ENCODE results near the gene NOXA1.
A peak's percentile ranks its signal among the peaks of the same experiment; 100 is the strongest.
"Not testable (repeated sequence)": the region's sequence is repeated elsewhere in the genome, so short reads cannot be mapped to it uniquely, and the experiment has no call there.

Gene NOXA1

GRCh38 chr9:137422604-137423513 is at the start of gene NOXA1, which contains the start of gene EXD3:
NOXA1 (plus strand) TSS chr9:137423393; CDS start chr9:137423530, 137 bp downstream.
EXD3 (minus strand) TSS chr9:137423162; CDS start chr9:137395357, 27,805 bp downstream.
- peak; percentile 83 for DNase-seq

GRCh38 chr9:137373611-137373980 is 49.6 kb upstream of the NOXA1 start:
- peak; percentile 12 for DNase-seq

- DNase-seq: no peak
These were observed 48.9 kb upstream of the NOXA1 start for GRCh38 chr9:137374131-137374845.

- no peak for DNase-seq
These were observed 47.7 kb upstream of the NOXA1 start for GRCh38 chr9:137375321-137376058.

- no peak for DNase-seq
These were observed 46.8 kb upstream of the NOXA1 start for GRCh38 chr9:137376386-137376785.

GRCh38 chr9:137378688-137379410 is 44.3 kb upstream of the NOXA1 start:
- not testable (repeated sequence) for DNase-seq

GRCh38 chr9:137379761-137380161 is 43.4 kb upstream of the NOXA1 start:
- no peak for DNase-seq

GRCh38 chr9:137380171-137380570 is 43.0 kb upstream of the NOXA1 start:
- no peak for DNase-seq

GRCh38 chr9:137380606-137381005 is 42.6 kb upstream of the NOXA1 start:
- DNase-seq: no peak

GRCh38 chr9:137381501-137382443 is 41.4 kb upstream of the NOXA1 start:
- DNase-seq: no peak

GRCh38 chr9:137382444-137383080 is 40.6 kb upstream of the NOXA1 start:
- DNase-seq: no peak

- no peak for DNase-seq
These were observed 40.0 kb upstream of the NOXA1 start for GRCh38 chr9:137383081-137383783.

- no peak for DNase-seq
These were observed 39.1 kb upstream of the NOXA1 start for GRCh38 chr9:137383784-137384756.

GRCh38 chr9:137385061-137385655 is 38.0 kb upstream of the NOXA1 start:
- no peak for DNase-seq

- DNase-seq: not testable (repeated sequence)
These were observed 36.6 kb upstream of the NOXA1 start for GRCh38 chr9:137386507-137387113.

GRCh38 chr9:137387114-137387890 is 35.9 kb upstream of the NOXA1 start:
- no peak for DNase-seq

- DNase-seq: no peak
These were observed 35.2 kb upstream of the NOXA1 start for GRCh38 chr9:137387891-137388560.

Measured in NCI-H748 treated with DMSO at 0.1 percent for 48 hours (cell line).